K562 (cell line): ENCODE results near the gene LIG3. TPM values are rescaled to one million over a fixed set of nuclear protein-coding genes. Genes with fewer than 3 reads are reported as not detected.

Experiments used
- BDP1 ChIP-seq: IDR thresholded peaks from 3 replicates; pipeline ENCODE4 v1.6.1; 2011; ENCODE audit not compliant: insufficient read length, insufficient read depth
- BRCA1 ChIP-seq, 2 experiments: fragments of 450-650 bp in 1 of 2; sonication (generic) in 1 of 2; formaldehyde crosslinking in 1 of 2; IDR thresholded peaks; 2 replicates each; pipeline versions ENCODE4 v1.5.0 to v1.6.1; 2017 to 2020; ENCODE audit warnings: mild to moderate bottlenecking in 1 of 2, missing genetic modification reagents in 1 of 2
- EGR1 ChIP-seq: fragments of 450-650 bp; conservative IDR thresholded peaks from 2 replicates; pipeline ENCODE4 v1.6.1; 2017; ENCODE audit warnings: mild to moderate bottlenecking
- FOXP1 ChIP-seq: sonication (generic); formaldehyde crosslinking; IDR thresholded peaks from 2 replicates; pipeline ENCODE4 v1.8.0; 2022; ENCODE audit warnings: mild to moderate bottlenecking, missing genetic modification reagents
- LEF1 ChIP-seq: fragments of 450-650 bp; IDR thresholded peaks from 2 replicates; pipeline ENCODE4 v1.6.1; 2016; ENCODE audit warnings: mild to moderate bottlenecking
- NR4A1 ChIP-seq, 2 experiments: fragments of 250-450 bp in 1 of 2; fragments of 450-650 bp in 1 of 2; sonication (Bioruptor Pico) in 1 of 2; IDR thresholded peaks; 2 replicates each; pipeline versions ENCODE4 v1.4.0 to v1.6.1; 2016 to 2020; ENCODE audit warnings: mild to moderate bottlenecking in 2 of 2, missing compliant biosample characterization in 1 of 2, missing genetic modification characterization in 1 of 2, moderate library complexity in 1 of 2
- SMARCC2 ChIP-seq: fragments of 450-650 bp; IDR thresholded peaks from 2 replicates; pipeline ENCODE4 v1.6.1; 2017; ENCODE audit warnings: antibody characterized with exemption, moderate library complexity, mild to moderate bottlenecking, low read depth
- SNIP1 ChIP-seq: fragments of 450-650 bp; IDR thresholded peaks from 2 replicates; pipeline ENCODE4 v1.7.1; 2017; ENCODE audit warnings: low read depth, mild to moderate bottlenecking
- TEAD1 ChIP-seq, 2 experiments: fragments of 450-650 bp in 1 of 2; sonication (generic) in 1 of 2; formaldehyde crosslinking; IDR thresholded peaks; 2 replicates each; pipeline versions ENCODE4 v1.4.0 to v1.8.0; 2020 to 2022; ENCODE audit warnings: mild to moderate bottlenecking in 2 of 2, missing genetic modification reagents in 1 of 2
- U2AF2 ChIP-seq: fragments of 200-400 bp; formaldehyde crosslinking; optimal IDR thresholded peaks from 2 replicates; pipeline ENCODE3; 2017; ENCODE audit warnings: low read depth, mild to moderate bottlenecking, low read length
- XRCC4 ChIP-seq: IDR thresholded peaks from one replicate; pipeline ENCODE4 v1.6.1; 2011; ENCODE audit not compliant: insufficient read depth, insufficient read length; ENCODE audit errors: extremely low read depth
- ZNF212 ChIP-seq: fragments of 450-650 bp; formaldehyde crosslinking; IDR thresholded peaks from 2 replicates; pipeline ENCODE4 v1.4.0; 2020; ENCODE audit warnings: mild to moderate bottlenecking
- ZNF431 ChIP-seq: sonication (generic); formaldehyde crosslinking; IDR thresholded peaks from 2 replicates; pipeline ENCODE4 v1.8.0; 2022; ENCODE audit warnings: mild to moderate bottlenecking, missing genetic modification reagents
- ZNF740 ChIP-seq, 3 experiments: fragments of 200-800 bp in 1 of 3; sonication (Bioruptor generic) in 1 of 3; sonication (generic) in 1 of 3; formaldehyde crosslinking in 1 of 3; IDR thresholded peaks; 2 replicates each; pipeline versions ENCODE4 v1.6.1 to v1.8.0; 2016 to 2022; ENCODE audit warnings: mild to moderate bottlenecking in 2 of 3, missing compliant biosample characterization in 2 of 3, missing genetic modification characterization in 2 of 3, missing genetic modification reagents in 1 of 3
- ZNF77 ChIP-seq: fragments of 250-450 bp; sonication (Bioruptor Pico); IDR thresholded peaks from 2 replicates; pipeline ENCODE4 v1.5.0; 2020
- polyA plus RNA-seq, 8 experiments: library from polyadenylated mRNA; depleted of rRNA in 4 of 8; stranded (reverse) in 5 of 8; unstranded in 3 of 8; fragments of >200 nt; fragmentation: Nextera tagmentation in 2 of 8; fragmentation: Illumina TruSeq in 1 of 8; extraction: Ambion mirVana in 2 of 8; extraction: Trizol in 1 of 8; gene quantifications; 2 replicates each; pipeline versions ENCODE4 v1.2.1 to v1.2.3, GENCODE V29; 2011 to 2014; ENCODE audit warnings: inconsistent platforms in 1 of 8, missing spikeins in 1 of 8
- total RNA-seq, 7 experiments: library from RNA; depleted of rRNA in 6 of 7; stranded (reverse); fragments of >200 nt in 6 of 7; fragmentation: Illumina TruSeq in 2 of 7; extraction: Trizol in 2 of 7; gene quantifications; 2 replicates each; pipeline versions ENCODE4 v1.2.1 to v1.2.3, GENCODE V29; 2011 to 2021; ENCODE audit warnings: low replicate concordance in 1 of 7
- TF ChIP-seq, protein P1 (sequence below), 2 experiments: fragments of 450-650 bp; IDR thresholded peaks; 2 replicates each; pipeline ENCODE4 v1.6.1; 2016
- TF ChIP-seq, protein P2 (sequence below): fragments of 450-650 bp; IDR thresholded peaks from 2 replicates; pipeline ENCODE4 v1.6.1; 2016; ENCODE audit warnings: mild to moderate bottlenecking
- TF ChIP-seq, protein P3 (sequence below): fragments of 250-450 bp; sonication (Bioruptor Pico); IDR thresholded peaks from 2 replicates; pipeline ENCODE4 v1.4.0; 2020; ENCODE audit warnings: mild to moderate bottlenecking, moderate library complexity
- TF ChIP-seq, protein P4 (sequence below), 2 experiments: fragments of 450-650 bp in 1 of 2; sonication (generic) in 1 of 2; formaldehyde crosslinking in 1 of 2; IDR thresholded peaks in 1 of 2; conservative IDR thresholded peaks in 1 of 2; 2 replicates each; pipeline versions ENCODE4 v1.6.1 to v1.8.1; 2016 to 2023; ENCODE audit warnings: mild to moderate bottlenecking in 2 of 2, moderate library complexity in 2 of 2, inconsistent platforms in 1 of 2, missing genetic modification reagents in 1 of 2

Gene LIG3
- total and polyA plus RNA-seq, 9 of the 15 experiments (the other 6 are each of a cell fraction or from before 2014, with no cell fraction given): 7.6 to 75.0 (median 43.0) TPM

DNA sequence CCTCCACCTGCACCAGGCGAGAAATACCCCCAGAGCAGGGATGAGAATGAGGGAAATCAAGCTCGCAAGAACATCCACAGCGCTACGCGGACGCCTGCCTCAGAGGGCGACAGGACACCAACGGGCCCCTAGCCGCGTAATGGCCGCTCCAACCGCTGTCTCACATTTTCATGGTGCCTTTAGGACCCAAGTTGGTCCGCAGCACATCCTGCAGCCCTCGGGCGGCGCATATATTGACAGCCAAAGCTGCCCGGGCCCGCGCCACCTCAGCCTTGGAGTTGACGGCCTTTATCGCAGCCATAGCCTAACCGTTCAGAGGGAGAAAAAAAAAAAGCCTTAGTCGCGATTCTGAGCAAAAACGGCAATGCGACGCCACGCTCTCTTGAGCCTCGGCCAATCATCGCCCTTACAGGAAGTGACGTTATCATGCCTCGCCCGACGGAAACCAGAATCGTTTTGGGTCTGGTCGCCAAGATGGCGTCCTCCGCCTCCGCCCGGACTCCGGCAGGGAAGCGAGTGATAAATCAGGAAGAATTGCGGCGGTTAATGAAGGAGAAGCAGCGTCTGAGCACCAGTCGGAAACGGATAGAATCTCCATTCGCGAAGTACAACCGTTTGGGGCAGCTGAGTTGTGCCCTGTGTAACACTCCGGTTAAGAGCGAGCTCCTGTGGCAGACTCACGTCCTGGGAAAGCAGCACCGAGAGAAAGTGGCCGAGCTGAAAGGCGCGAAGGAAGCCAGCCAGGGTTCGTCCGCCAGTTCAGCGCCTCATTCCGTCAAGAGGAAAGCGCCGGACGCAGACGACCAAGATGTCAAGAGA lies 19.0 kb upstream of the LIG3 start, which contains the start of the genes CCT6B and ZNF830 (continued):
- TF ChIP-seq TEAD1 (CRISPR knock-in tag; IDR thresholded peaks at IDR 0.05) (0 out of 4 replicates have a peak, but pooled peaks have one; percentile 17 to 22), BRCA1 (IDR thresholded peaks at IDR 0.05) (no peak), BRCA1 (CRISPR knock-in tag; IDR thresholded peaks at IDR 0.05) (no peak), SNIP1 (no peak), ZNF77 (CRISPR knock-in tag) (no peak), LEF1 (no peak), U2AF2 (no peak), EGR1 (peak; percentile 83), SMARCC2 (no peak), BDP1 (no peak), NR4A1 (CRISPR knock-in tag; IDR thresholded peaks at IDR 0.05) (no peak), NR4A1 (tag; IDR thresholded peaks at IDR 0.05) (no peak), ZNF740 (CRISPR knock-in tag; IDR thresholded peaks at IDR 0.05) (no peak), ZNF740 (tag; IDR thresholded peaks at IDR 0.05) (no peak), XRCC4 (no peak), ZNF212 (CRISPR knock-in tag) (no peak), ZNF431 (CRISPR knock-in tag) (no peak), FOXP1 (CRISPR knock-in tag) (no peak)
- TF ChIP-seq, protein P1, sequence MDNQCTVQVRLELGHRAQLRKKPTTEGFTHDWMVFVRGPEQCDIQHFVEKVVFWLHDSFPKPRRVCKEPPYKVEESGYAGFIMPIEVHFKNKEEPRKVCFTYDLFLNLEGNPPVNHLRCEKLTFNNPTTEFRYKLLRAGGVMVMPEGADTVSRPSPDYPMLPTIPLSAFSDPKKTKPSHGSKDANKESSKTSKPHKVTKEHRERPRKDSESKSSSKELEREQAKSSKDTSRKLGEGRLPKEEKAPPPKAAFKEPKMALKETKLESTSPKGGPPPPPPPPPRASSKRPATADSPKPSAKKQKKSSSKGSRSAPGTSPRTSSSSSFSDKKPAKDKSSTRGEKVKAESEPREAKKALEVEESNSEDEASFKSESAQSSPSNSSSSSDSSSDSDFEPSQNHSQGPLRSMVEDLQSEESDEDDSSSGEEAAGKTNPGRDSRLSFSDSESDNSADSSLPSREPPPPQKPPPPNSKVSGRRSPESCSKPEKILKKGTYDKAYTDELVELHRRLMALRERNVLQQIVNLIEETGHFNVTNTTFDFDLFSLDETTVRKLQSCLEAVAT (IDR thresholded peaks at IDR 0.05): peak; percentile 29 to 94; a peak in 2 of 4 replicates
- TF ChIP-seq, protein P2, sequence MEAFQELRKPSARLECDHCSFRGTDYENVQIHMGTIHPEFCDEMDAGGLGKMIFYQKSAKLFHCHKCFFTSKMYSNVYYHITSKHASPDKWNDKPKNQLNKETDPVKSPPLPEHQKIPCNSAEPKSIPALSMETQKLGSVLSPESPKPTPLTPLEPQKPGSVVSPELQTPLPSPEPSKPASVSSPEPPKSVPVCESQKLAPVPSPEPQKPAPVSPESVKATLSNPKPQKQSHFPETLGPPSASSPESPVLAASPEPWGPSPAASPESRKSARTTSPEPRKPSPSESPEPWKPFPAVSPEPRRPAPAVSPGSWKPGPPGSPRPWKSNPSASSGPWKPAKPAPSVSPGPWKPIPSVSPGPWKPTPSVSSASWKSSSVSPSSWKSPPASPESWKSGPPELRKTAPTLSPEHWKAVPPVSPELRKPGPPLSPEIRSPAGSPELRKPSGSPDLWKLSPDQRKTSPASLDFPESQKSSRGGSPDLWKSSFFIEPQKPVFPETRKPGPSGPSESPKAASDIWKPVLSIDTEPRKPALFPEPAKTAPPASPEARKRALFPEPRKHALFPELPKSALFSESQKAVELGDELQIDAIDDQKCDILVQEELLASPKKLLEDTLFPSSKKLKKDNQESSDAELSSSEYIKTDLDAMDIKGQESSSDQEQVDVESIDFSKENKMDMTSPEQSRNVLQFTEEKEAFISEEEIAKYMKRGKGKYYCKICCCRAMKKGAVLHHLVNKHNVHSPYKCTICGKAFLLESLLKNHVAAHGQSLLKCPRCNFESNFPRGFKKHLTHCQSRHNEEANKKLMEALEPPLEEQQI: 0 out of 2 replicates have a peak, but pooled peaks have one; percentile 38
- TF ChIP-seq, protein P3, sequence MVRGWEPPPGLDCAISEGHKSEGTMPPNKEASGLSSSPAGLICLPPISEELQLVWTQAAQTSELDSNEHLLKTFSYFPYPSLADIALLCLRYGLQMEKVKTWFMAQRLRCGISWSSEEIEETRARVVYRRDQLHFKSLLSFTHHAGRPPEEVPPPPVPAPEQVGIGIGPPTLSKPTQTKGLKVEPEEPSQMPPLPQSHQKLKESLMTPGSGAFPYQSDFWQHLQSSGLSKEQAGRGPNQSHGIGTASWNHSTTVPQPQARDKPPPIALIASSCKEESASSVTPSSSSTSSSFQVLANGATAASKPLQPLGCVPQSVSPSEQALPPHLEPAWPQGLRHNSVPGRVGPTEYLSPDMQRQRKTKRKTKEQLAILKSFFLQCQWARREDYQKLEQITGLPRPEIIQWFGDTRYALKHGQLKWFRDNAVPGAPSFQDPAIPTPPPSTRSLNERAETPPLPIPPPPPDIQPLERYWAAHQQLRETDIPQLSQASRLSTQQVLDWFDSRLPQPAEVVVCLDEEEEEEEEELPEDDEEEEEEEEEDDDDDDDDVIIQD (CRISPR knock-in tag): no peak
- TF ChIP-seq, protein P4, sequence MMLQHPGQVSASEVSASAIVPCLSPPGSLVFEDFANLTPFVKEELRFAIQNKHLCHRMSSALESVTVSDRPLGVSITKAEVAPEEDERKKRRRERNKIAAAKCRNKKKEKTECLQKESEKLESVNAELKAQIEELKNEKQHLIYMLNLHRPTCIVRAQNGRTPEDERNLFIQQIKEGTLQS (IDR thresholded peaks at IDR 0.05): 0 out of 2 replicates have a peak, but pooled peaks have one; percentile 14
- TF ChIP-seq, protein P4 (CRISPR knock-in tag; conservative IDR thresholded peaks at IDR 0.05): no peak
